H1 (cell line): ENCODE results near the gene DOHH.

Source experiments
- ATF2 ChIP-seq: IDR thresholded peaks from 2 replicates; pipeline ENCODE4 v1.6.1; 2012; ENCODE audit warnings: low read length, inconsistent platforms
- CBX5 ChIP-seq: fragments of 300-800, 300-1000 bp; sonication (generic); IDR thresholded peaks from 2 replicates; pipeline ENCODE4 v1.7.1; 2016; ENCODE audit warnings: antibody characterized with exemption, low read length, low read depth
- CTCF ChIP-seq, 3 experiments: IDR thresholded peaks; 1 replicate in 2 of 3; 2 replicates in 1 of 3; pipeline versions ENCODE4 v1.5.1 to v1.6.1; 2011; ENCODE audit warnings: low read length in 3 of 3, mild to moderate bottlenecking in 3 of 3, inconsistent platforms in 2 of 3, low read depth in 1 of 3, moderate library complexity in 1 of 3; ENCODE audit not compliant: insufficient read depth in 1 of 3; ENCODE audit errors: control extremely low read depth in 1 of 3
- EZH2 ChIP-seq: fragments of 200-600 bp; sonication (generic); IDR thresholded peaks from 2 replicates; pipeline ENCODE4 v1.7.1; 2012; ENCODE audit warnings: low read depth, mild to moderate bottlenecking, moderate library complexity, low read length, inconsistent platforms; ENCODE audit not compliant: severe bottlenecking
- GABPA ChIP-seq: IDR thresholded peaks from 2 replicates; pipeline ENCODE4 v1.6.1; 2011; ENCODE audit warnings: mild to moderate bottlenecking, low read length, moderate library complexity, borderline replicate concordance; ENCODE audit not compliant: insufficient read depth
- HDAC6 ChIP-seq: IDR thresholded peaks from one replicate; pipeline ENCODE4 v1.7.1; 2012; ENCODE audit warnings: low read depth, mild to moderate bottlenecking, inconsistent platforms, low read length, moderate library complexity
- JUND ChIP-seq: IDR thresholded peaks from 2 replicates; pipeline ENCODE4 v1.6.1; 2011; ENCODE audit warnings: mild to moderate bottlenecking, improper control_type of control experiment, low read length
- KDM4A ChIP-seq: IDR thresholded peaks from one replicate; pipeline ENCODE4 v1.7.1; 2012; ENCODE audit warnings: low read depth, mild to moderate bottlenecking, moderate library complexity, low read length, inconsistent platforms; ENCODE audit not compliant: severe bottlenecking
- MAFK ChIP-seq: IDR thresholded peaks from 2 replicates; pipeline ENCODE4 v1.6.1; 2012; ENCODE audit warnings: low read depth, mild to moderate bottlenecking, improper control_type of control experiment, low read length
- PHF8 ChIP-seq: fragments of 200-600 bp; sonication (generic); conservative IDR thresholded peaks from 2 replicates; pipeline ENCODE4 v1.7.1; 2012; ENCODE audit warnings: low read depth, mild to moderate bottlenecking, inconsistent platforms, low read length, moderate library complexity
- POLR2A ChIP-seq, 2 experiments: IDR thresholded peaks; 1 replicate in 1 of 2; 2 replicates in 1 of 2; pipeline ENCODE4 v1.6.1; 2011; ENCODE audit warnings: low read depth in 2 of 2, low read length in 2 of 2, mild to moderate bottlenecking in 2 of 2; ENCODE audit errors: control extremely low read depth in 1 of 2
- POLR2AphosphoS5 ChIP-seq: IDR thresholded peaks from 2 replicates; pipeline ENCODE4 v1.6.1; 2011; ENCODE audit warnings: low read depth, low read length
- POU5F1 ChIP-seq: IDR thresholded peaks from 2 replicates; pipeline ENCODE4 v1.6.1; 2011; ENCODE audit warnings: low read depth, mild to moderate bottlenecking, low read length, moderate library complexity
- SIN3A ChIP-seq, 2 experiments: IDR thresholded peaks in 1 of 2; conservative IDR thresholded peaks in 1 of 2; 2 replicates each; pipeline ENCODE4 v1.6.1; 2011 to 2012; ENCODE audit warnings: low read length in 2 of 2, improper control_type of control experiment in 1 of 2, low read depth in 1 of 2, mild to moderate bottlenecking in 1 of 2

DNA sequence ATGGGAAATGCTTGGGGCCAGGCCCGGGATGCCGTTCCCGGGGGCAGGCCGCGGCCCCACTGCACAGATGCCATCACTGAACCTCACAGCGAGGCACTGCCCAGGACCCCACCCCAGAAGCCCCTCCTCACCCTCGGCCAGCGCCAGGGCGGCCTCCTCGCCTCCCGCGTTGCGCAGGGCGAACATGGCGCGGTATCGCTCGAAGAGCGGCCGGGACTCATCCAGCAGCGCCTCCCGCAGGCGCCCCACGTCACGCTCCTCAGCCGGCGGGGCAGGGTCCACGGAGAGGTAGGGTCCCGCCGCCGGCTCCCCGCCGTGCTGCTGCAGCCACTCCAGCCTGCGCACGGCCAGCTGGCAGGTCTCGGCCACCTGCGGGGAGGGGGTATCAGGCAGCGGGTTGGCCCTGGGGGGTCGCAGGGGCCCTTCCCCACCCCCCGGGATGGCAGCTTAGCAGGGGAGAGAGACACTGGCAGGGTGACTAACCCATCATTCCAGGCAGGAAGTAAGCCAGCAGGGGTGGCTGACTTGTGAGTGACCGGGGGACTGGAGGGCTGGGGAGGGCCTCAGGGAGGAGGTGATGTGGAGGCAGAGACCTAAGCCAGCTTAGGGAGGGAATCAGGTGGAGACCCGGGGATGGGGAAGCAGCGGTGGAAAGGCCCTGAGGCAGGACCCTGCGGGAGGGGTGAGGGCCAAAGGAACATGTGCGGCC, 8.2 kb downstream of the DOHH start:
- no peak for TF ChIP-seq SIN3A (conservative IDR thresholded peaks at IDR 0.05 in 1 of 2, IDR thresholded peaks at IDR 0.05 in 1 of 2; ENCODE audit: low read depth in 1 of 2, low read length in 2 of 2)
- no peak for TF ChIP-seq KDM4A
- no peak for TF ChIP-seq EZH2
- TF ChIP-seq JUND, result no peak
- TF ChIP-seq ATF2, result no peak
- TF ChIP-seq CTCF (IDR thresholded peaks at IDR 0.05; ENCODE audit: control extremely low read depth in 1 of 3, insufficient read depth in 1 of 3, low read depth in 1 of 3, low read length in 3 of 3), result no peak
- TF ChIP-seq POLR2A (IDR thresholded peaks at IDR 0.05; ENCODE audit: control extremely low read depth in 1 of 2, low read depth in 2 of 2, low read length in 2 of 2), result no peak
- no peak for TF ChIP-seq GABPA
- no peak for TF ChIP-seq HDAC6
- TF ChIP-seq MAFK, result no peak
- no peak for TF ChIP-seq POLR2AphosphoS5
- no peak for TF ChIP-seq PHF8
- no peak for TF ChIP-seq POU5F1
- TF ChIP-seq CBX5, result no peak
